WTC11 (cell line): ENCODE measurements around the gene SYN1. TPM values are rescaled to one million over a fixed set of nuclear protein-coding genes. Genes with fewer than 3 reads are reported as not detected.
A peak's percentile ranks its signal among the peaks of the same experiment; 100 is the strongest.

Experiments used
- ATAC-seq: fragments of 200-7000 bp; cut with Tn5 transposase; 2 replicates; pipeline ENCODE4 v1.10.0; 2021; ENCODE audit warnings: mild to moderate bottlenecking, moderate library complexity
- CTCF ChIA-PET: fragments of 300-600 bp; sonication (Branson Sonifier 250); formaldehyde crosslinking; loops from one replicate; lab custom pipeline; 2021; ENCODE audit warnings: antibody characterized with exemption; lab: Charles Lee
- POLR2A ChIA-PET: fragments of 350-600 bp; sonication (Branson Sonifier 250); formaldehyde crosslinking; loops from one replicate; lab custom pipeline; 2021; ENCODE audit warnings: antibody characterized with exemption; lab: Charles Lee
- DNase-seq: peaks from one replicate; pipeline ENCODE4 v3.0.0; 2021; ENCODE audit warnings: low spot score
- H3K27ac Mint-ChIP-seq: 2 replicates; pipeline ENCODE4 v1.8.0; 2021; ENCODE audit warnings: mixed read lengths
- H3K27me3 Mint-ChIP-seq: 2 replicates; pipeline ENCODE4 v1.8.0; 2021; ENCODE audit warnings: low read depth, mild to moderate bottlenecking, moderate library complexity, mixed read lengths
- H3K36me3 Mint-ChIP-seq: 2 replicates; pipeline ENCODE4 v1.8.0; 2021; ENCODE audit warnings: mixed read lengths
- H3K4me1 Mint-ChIP-seq: 2 replicates; pipeline ENCODE4 v1.8.0; 2022; ENCODE audit warnings: mixed read lengths
- H3K4me3 Mint-ChIP-seq: 2 replicates; pipeline ENCODE4 v1.8.0; 2021; ENCODE audit warnings: mild to moderate bottlenecking, moderate library complexity, mixed read lengths
- H3K9me3 Mint-ChIP-seq: 2 replicates; pipeline ENCODE4 v1.8.0; 2021; ENCODE audit warnings: mixed read lengths
- ARID4B ChIP-seq: sonication (generic); formaldehyde crosslinking; IDR thresholded peaks from 2 replicates; pipeline ENCODE4 v1.8.0; 2023; ENCODE audit warnings: missing genetic modification reagents, mild to moderate bottlenecking, borderline replicate concordance
- ERG ChIP-seq: fragments of 250-450 bp; sonication (Bioruptor Pico); IDR thresholded peaks from 2 replicates; pipeline ENCODE4 v1.8.0; 2021; ENCODE audit warnings: mild to moderate bottlenecking
- GTF2I ChIP-seq: fragments of 250-450 bp; sonication (Bioruptor Pico); conservative IDR thresholded peaks from 2 replicates; pipeline ENCODE4 v1.4.0; 2021; ENCODE audit warnings: mild to moderate bottlenecking
- HMGA2 ChIP-seq: fragments of 250-450 bp; sonication (Bioruptor Pico); IDR thresholded peaks from 2 replicates; pipeline ENCODE4 v1.4.0; 2021; ENCODE audit warnings: mild to moderate bottlenecking, moderate library complexity
- KAT7 ChIP-seq: sonication (generic); formaldehyde crosslinking; IDR thresholded peaks from 2 replicates; pipeline ENCODE4 v1.8.1; 2023; ENCODE audit warnings: missing genetic modification reagents, mild to moderate bottlenecking, borderline replicate concordance
- NR3C1 ChIP-seq: sonication (generic); formaldehyde crosslinking; conservative IDR thresholded peaks from 2 replicates; pipeline ENCODE4 v1.8.1; 2023; ENCODE audit warnings: low read depth, mild to moderate bottlenecking, missing genetic modification reagents
- OVOL2 ChIP-seq: fragments of 250-450 bp; sonication (Bioruptor Pico); IDR thresholded peaks from 2 replicates; pipeline ENCODE4 v1.9.0; 2021; ENCODE audit warnings: mild to moderate bottlenecking, borderline replicate concordance
- SMAD3 ChIP-seq: sonication (generic); formaldehyde crosslinking; IDR thresholded peaks from 2 replicates; pipeline ENCODE4 v1.8.0; 2022; ENCODE audit warnings: missing genetic modification reagents, mild to moderate bottlenecking, borderline replicate concordance
- ZNF263 ChIP-seq: sonication (generic); formaldehyde crosslinking; IDR thresholded peaks from 2 replicates; pipeline ENCODE4 v1.8.1; 2022; ENCODE audit warnings: low read depth, mild to moderate bottlenecking, moderate library complexity, missing genetic modification reagents
- ZNF425 ChIP-seq: fragments of 250-450 bp; sonication (Bioruptor Pico); conservative IDR thresholded peaks from 2 replicates; pipeline ENCODE4 v1.9.0; 2021; ENCODE audit warnings: mild to moderate bottlenecking
- total RNA-seq: library from RNA; stranded (reverse); gene quantifications from 3 replicates; pipeline ENCODE4 v1.2.3, GENCODE V29; 2021
- TF ChIP-seq, protein P1 (sequence below): fragments of 200-600 bp; IDR thresholded peaks from 2 replicates; pipeline ENCODE4 v1.8.0; 2022; ENCODE audit warnings: antibody characterized with exemption
- TF ChIP-seq, protein P2 (sequence below): fragments of 250-450 bp; sonication (Bioruptor Pico); IDR thresholded peaks from 2 replicates; pipeline ENCODE4 v2.1.2; 2022; ENCODE audit warnings: mild to moderate bottlenecking, moderate library complexity
- TF ChIP-seq, protein P3 (sequence below): sonication (generic); formaldehyde crosslinking; IDR thresholded peaks from 2 replicates; pipeline ENCODE4 v1.8.0; 2023; ENCODE audit warnings: mild to moderate bottlenecking, missing genetic modification reagents
- TF ChIP-seq, protein P4 (sequence below): fragments of 250-450 bp; sonication (Bioruptor Pico); IDR thresholded peaks from 2 replicates; pipeline ENCODE4 v1.9.0; 2021; ENCODE audit warnings: mild to moderate bottlenecking, borderline replicate concordance

SYN1 gene
- total RNA-seq, 1 experiment from 2014 or later = 7.1 TPM

DNA sequence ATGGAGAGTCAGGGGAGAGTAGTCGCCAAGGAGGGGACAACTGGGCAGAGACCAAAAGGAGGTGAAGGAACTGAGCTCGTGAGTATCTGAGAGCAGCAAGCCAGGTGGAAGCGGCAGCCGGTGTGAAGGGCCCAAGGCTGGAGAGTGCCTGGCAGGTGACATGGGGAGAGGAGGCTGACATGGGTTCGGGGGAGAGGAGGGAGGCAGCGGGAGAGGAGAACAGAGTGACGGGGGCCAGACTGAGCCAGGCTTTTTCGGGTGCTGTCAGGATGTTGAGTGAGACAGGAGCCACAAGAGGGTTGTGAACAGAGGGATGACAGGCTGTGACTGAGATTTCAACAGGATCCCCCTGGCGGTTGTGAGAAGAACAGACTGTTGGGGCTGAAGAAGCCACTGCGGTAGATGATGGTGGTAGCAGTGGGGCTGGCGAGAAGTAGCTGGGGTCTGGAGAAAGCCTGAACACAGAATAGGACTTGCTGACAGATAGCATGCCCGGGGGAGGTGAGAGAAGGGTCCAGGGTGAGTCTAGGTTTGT is 25.0 kb upstream of the SYN1 start:
- DNase-seq (peak; percentile 25), ATAC-seq (peak; percentile 93)
- Mint-ChIP-seq H3K4me1 (peaks cover 15% of the 10 kb centered on the region), H3K9me3 (peaks cover 11% of the 10 kb centered on the region), H3K27ac (peak overlapping the region; percentile 91), H3K27me3 (no peaks in the 10 kb centered on the region), H3K4me3 (no peak overlapping the region), H3K36me3 (peaks cover 26% of the 10 kb centered on the region)
- TF ChIP-seq NR3C1 = no peak
- TF ChIP-seq, protein P1, sequence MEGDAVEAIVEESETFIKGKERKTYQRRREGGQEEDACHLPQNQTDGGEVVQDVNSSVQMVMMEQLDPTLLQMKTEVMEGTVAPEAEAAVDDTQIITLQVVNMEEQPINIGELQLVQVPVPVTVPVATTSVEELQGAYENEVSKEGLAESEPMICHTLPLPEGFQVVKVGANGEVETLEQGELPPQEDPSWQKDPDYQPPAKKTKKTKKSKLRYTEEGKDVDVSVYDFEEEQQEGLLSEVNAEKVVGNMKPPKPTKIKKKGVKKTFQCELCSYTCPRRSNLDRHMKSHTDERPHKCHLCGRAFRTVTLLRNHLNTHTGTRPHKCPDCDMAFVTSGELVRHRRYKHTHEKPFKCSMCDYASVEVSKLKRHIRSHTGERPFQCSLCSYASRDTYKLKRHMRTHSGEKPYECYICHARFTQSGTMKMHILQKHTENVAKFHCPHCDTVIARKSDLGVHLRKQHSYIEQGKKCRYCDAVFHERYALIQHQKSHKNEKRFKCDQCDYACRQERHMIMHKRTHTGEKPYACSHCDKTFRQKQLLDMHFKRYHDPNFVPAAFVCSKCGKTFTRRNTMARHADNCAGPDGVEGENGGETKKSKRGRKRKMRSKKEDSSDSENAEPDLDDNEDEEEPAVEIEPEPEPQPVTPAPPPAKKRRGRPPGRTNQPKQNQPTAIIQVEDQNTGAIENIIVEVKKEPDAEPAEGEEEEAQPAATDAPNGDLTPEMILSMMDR = peak; percentile 38; the same call in 1 of the 2 replicates
- POLR2A ChIA-PET = interaction anchor here (1.3 kb wide), 1 partner anchor 20 kb away, joined by 4 read pairs; no protein-coding TSS in a partner anchor
- CTCF ChIA-PET = interaction anchor here (0.6 to 2.0 kb wide), 22 partner anchors 14 to 260 kb away, joined by 3 to 17 read pairs (median 4); partner anchors contain the start of gene TIMP1

GRCh38 chrX:47643926-47644325 is 24.3 kb upstream of the SYN1 start:
- POLR2A ChIA-PET = no interaction called here
- CTCF ChIA-PET = interaction anchor here (0.6 to 2.0 kb wide), 17 partner anchors 13 to 259 kb away, joined by 3 to 17 read pairs (median 7); partner anchors contain the start of gene TIMP1
- H3K36me3 Mint-ChIP-seq = peaks cover 32% of the 10 kb centered on the region
- peaks cover 9% of the 10 kb centered on the region for H3K4me1 Mint-ChIP-seq
- ATAC-seq (no peak), DNase-seq (no peak)
- H3K27ac Mint-ChIP-seq = no peak overlapping the region
- H3K9me3 Mint-ChIP-seq = peaks cover 12% of the 10 kb centered on the region
- H3K4me3 Mint-ChIP-seq = no peak overlapping the region
- H3K27me3 Mint-ChIP-seq = no peaks in the 10 kb centered on the region
- TF ChIP-seq, protein P2, sequence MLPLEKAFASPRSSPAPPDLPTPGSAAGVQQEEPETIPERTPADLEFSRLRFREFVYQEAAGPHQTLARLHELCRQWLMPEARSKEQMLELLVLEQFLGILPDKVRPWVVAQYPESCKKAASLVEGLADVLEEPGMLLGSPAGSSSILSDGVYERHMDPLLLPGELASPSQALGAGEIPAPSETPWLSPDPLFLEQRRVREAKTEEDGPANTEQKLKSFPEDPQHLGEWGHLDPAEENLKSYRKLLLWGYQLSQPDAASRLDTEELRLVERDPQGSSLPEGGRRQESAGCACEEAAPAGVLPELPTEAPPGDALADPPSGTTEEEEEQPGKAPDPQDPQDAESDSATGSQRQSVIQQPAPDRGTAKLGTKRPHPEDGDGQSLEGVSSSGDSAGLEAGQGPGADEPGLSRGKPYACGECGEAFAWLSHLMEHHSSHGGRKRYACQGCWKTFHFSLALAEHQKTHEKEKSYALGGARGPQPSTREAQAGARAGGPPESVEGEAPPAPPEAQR (CRISPR knock-in tag) = no peak
- TF ChIP-seq OVOL2 (no peak), NR3C1 (no peak), ZNF263 (CRISPR knock-in tag) (no peak), HMGA2 (CRISPR knock-in tag) (no peak), ARID4B (CRISPR knock-in tag) (no peak), ERG (no peak), SMAD3 (no peak), GTF2I (CRISPR knock-in tag) (no peak), ZNF425 (CRISPR knock-in tag) (no peak), KAT7 (CRISPR knock-in tag) (no peak)
- TF ChIP-seq, protein P3, sequence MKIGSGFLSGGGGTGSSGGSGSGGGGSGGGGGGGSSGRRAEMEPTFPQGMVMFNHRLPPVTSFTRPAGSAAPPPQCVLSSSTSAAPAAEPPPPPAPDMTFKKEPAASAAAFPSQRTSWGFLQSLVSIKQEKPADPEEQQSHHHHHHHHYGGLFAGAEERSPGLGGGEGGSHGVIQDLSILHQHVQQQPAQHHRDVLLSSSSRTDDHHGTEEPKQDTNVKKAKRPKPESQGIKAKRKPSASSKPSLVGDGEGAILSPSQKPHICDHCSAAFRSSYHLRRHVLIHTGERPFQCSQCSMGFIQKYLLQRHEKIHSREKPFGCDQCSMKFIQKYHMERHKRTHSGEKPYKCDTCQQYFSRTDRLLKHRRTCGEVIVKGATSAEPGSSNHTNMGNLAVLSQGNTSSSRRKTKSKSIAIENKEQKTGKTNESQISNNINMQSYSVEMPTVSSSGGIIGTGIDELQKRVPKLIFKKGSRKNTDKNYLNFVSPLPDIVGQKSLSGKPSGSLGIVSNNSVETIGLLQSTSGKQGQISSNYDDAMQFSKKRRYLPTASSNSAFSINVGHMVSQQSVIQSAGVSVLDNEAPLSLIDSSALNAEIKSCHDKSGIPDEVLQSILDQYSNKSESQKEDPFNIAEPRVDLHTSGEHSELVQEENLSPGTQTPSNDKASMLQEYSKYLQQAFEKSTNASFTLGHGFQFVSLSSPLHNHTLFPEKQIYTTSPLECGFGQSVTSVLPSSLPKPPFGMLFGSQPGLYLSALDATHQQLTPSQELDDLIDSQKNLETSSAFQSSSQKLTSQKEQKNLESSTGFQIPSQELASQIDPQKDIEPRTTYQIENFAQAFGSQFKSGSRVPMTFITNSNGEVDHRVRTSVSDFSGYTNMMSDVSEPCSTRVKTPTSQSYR (CRISPR knock-in tag) = no peak
- TF ChIP-seq, protein P4, sequence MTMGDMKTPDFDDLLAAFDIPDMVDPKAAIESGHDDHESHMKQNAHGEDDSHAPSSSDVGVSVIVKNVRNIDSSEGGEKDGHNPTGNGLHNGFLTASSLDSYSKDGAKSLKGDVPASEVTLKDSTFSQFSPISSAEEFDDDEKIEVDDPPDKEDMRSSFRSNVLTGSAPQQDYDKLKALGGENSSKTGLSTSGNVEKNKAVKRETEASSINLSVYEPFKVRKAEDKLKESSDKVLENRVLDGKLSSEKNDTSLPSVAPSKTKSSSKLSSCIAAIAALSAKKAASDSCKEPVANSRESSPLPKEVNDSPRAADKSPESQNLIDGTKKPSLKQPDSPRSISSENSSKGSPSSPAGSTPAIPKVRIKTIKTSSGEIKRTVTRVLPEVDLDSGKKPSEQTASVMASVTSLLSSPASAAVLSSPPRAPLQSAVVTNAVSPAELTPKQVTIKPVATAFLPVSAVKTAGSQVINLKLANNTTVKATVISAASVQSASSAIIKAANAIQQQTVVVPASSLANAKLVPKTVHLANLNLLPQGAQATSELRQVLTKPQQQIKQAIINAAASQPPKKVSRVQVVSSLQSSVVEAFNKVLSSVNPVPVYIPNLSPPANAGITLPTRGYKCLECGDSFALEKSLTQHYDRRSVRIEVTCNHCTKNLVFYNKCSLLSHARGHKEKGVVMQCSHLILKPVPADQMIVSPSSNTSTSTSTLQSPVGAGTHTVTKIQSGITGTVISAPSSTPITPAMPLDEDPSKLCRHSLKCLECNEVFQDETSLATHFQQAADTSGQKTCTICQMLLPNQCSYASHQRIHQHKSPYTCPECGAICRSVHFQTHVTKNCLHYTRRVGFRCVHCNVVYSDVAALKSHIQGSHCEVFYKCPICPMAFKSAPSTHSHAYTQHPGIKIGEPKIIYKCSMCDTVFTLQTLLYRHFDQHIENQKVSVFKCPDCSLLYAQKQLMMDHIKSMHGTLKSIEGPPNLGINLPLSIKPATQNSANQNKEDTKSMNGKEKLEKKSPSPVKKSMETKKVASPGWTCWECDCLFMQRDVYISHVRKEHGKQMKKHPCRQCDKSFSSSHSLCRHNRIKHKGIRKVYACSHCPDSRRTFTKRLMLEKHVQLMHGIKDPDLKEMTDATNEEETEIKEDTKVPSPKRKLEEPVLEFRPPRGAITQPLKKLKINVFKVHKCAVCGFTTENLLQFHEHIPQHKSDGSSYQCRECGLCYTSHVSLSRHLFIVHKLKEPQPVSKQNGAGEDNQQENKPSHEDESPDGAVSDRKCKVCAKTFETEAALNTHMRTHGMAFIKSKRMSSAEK = no peak
